Measurements from ENCODE around the gene CNOT1.

DNA sequence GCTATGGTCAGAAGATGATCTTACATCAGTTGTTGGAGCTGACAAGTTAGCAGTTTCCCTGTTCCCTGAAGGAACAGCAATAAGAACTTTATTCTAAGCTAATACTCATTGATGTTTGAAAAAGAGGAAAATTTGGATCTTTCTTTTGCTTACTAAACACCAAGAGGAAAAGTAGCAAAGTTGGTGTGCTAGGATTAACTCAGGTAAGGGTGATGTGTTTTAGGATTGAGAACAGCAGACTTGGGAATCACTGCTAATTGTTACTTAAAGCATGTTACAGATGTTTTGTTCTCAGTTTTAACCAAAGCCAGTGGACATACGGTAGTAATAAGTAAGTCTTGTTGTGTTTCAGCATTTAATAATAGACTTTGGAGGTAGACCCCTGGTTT, 110.7 kb downstream of the CNOT1 start:
- no peak for TF ChIP-seq POLR2AphosphoS5 (IDR thresholded peaks at IDR 0.05; ENCODE audit: low read depth, low read length)
- no peak for TF ChIP-seq TAF1 (IDR thresholded peaks at IDR 0.05; ENCODE audit: low read depth, low read length)
